ENCODE results near the gene FYB1. TPM values are rescaled to one million over a fixed set of nuclear protein-coding genes. Genes with fewer than 3 reads are reported as not detected.
A peak's percentile ranks its signal among the peaks of the same experiment; 100 is the strongest.

The FYB1 gene
- total RNA-seq, 3 donors from 2014 or later (not counting 1 experiment from before 2014, with no cell fraction given), result 277 to 340 (median 295) TPM

DNA sequence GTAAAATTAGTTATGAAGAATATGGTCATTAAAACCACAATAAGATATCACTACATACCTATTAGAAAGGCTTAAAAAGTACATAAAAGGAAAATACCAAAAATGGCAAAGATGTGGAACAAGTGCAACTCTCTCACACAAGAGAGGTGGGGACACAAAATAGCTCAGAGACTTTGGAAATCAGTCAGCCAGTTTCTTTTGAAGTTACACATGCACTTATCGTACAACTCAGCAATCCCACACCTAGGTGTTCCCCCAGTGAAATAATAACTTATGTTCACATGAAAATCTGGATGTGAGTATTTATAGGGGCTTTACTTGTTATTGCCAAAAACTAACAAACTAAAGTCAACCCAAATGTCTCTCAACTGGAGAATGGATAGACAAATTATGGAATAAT is 135.4 kb downstream of the FYB1 start:
- Histone ChIP-seq H3K27ac (ENCODE audit: low read length) (no peak overlapping the region), H3K4me1 (ENCODE audit: control insufficient read depth, insufficient read depth, low read length) (no peaks in the 10 kb centered on the region), H3K36me3 (ENCODE audit: control insufficient read depth, insufficient read depth, low read length) (no peaks in the 10 kb centered on the region), H3K4me3 (ENCODE audit: low read length) (no peak overlapping the region), H3K9me3 (ENCODE audit: control insufficient read depth, insufficient read depth, low read length) (no peaks in the 10 kb centered on the region), H3K27me3 (ENCODE audit: control insufficient read depth, insufficient read depth, low read length) (peaks cover 6% of the 10 kb centered on the region)
- no peak overlapping the region for H3K27ac Mint-ChIP-seq
- no peaks in the 10 kb centered on the region for H3K9me3 Mint-ChIP-seq
- no peak overlapping the region for H3K4me3 Mint-ChIP-seq
- no peak for DNase-seq
- H3K4me1 Mint-ChIP-seq, result peaks cover 5 to 7% of the 10 kb centered on the region in 2 donors
- whole genome bisulfite sequencing (ENCODE audit: insufficient coverage), result no CpG with 5 or more reads among the region's 1 CpG
- H3K36me3 Mint-ChIP-seq, result no peaks in the 10 kb centered on the region
- H3K27me3 Mint-ChIP-seq (ENCODE audit: low read depth in 2 of 2), result peaks cover 17 to 18% of the 10 kb centered on the region in 2 donors
- TF ChIP-seq, protein P1, sequence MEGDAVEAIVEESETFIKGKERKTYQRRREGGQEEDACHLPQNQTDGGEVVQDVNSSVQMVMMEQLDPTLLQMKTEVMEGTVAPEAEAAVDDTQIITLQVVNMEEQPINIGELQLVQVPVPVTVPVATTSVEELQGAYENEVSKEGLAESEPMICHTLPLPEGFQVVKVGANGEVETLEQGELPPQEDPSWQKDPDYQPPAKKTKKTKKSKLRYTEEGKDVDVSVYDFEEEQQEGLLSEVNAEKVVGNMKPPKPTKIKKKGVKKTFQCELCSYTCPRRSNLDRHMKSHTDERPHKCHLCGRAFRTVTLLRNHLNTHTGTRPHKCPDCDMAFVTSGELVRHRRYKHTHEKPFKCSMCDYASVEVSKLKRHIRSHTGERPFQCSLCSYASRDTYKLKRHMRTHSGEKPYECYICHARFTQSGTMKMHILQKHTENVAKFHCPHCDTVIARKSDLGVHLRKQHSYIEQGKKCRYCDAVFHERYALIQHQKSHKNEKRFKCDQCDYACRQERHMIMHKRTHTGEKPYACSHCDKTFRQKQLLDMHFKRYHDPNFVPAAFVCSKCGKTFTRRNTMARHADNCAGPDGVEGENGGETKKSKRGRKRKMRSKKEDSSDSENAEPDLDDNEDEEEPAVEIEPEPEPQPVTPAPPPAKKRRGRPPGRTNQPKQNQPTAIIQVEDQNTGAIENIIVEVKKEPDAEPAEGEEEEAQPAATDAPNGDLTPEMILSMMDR (IDR thresholded peaks at IDR 0.05), result no peak
- intact Hi-C loops (cut with micrococcal nuclease), result loop anchor here (5.0 kb wide), 1 partner anchor 642 kb away; no protein-coding TSS in a partner anchor
- ATAC-seq, result no peak

DNA sequence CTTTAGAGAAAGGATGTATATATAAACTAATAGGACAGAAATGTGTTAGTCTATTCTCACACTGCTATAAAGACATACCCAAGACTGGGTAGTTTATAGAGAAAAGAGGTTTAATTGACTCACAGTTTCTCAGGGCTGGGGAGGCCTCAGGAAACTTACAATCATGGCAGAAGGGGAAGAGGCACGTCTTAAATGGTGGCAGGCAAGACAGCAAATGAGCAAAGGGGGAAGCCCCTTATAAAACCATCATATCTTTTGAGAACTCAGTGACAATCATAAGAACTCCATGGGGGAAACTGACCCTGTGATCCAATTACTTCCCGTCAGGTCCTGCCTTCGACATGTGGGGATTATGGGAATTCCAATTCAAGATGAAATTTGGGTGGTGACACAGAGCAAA is 136.4 kb downstream of the FYB1 start:
- H3K9me3 ChIP-seq (ENCODE audit: control insufficient read depth, insufficient read depth, low read length), result no peaks in the 10 kb centered on the region
- ATAC-seq (no peak), DNase-seq (no peak)
- no peaks in the 10 kb centered on the region for H3K36me3 ChIP-seq (ENCODE audit: control insufficient read depth, insufficient read depth, low read length)
- no peak overlapping the region for H3K27ac ChIP-seq (ENCODE audit: low read length)
- H3K4me3 Mint-ChIP-seq, result no peak overlapping the region
- 100% methylated on average over 1 of the region's 3 CpGs for WGBS (ENCODE audit: insufficient coverage)
- TF ChIP-seq, protein P1 (IDR thresholded peaks at IDR 0.05), result no peak
- no peaks in the 10 kb centered on the region for H3K9me3 Mint-ChIP-seq
- no peaks in the 10 kb centered on the region for H3K36me3 Mint-ChIP-seq
- H3K4me1 ChIP-seq (ENCODE audit: control insufficient read depth, insufficient read depth, low read length), result no peaks in the 10 kb centered on the region
- H3K4me1 Mint-ChIP-seq, result peaks cover 5 to 7% of the 10 kb centered on the region in 2 donors
- H3K4me3 ChIP-seq (ENCODE audit: low read length), result no peak overlapping the region
- H3K27me3 Mint-ChIP-seq (ENCODE audit: low read depth in 2 of 2), result peaks cover 11 to 18% of the 10 kb centered on the region in 2 donors
- intact Hi-C loops (cut with micrococcal nuclease), result loop anchor here (5.0 kb wide), 1 partner anchor 641 kb away; no protein-coding TSS in a partner anchor
- H3K27ac Mint-ChIP-seq, result no peak overlapping the region
- H3K27me3 ChIP-seq (ENCODE audit: control insufficient read depth, insufficient read depth, low read length), result peaks cover 6% of the 10 kb centered on the region

DNA sequence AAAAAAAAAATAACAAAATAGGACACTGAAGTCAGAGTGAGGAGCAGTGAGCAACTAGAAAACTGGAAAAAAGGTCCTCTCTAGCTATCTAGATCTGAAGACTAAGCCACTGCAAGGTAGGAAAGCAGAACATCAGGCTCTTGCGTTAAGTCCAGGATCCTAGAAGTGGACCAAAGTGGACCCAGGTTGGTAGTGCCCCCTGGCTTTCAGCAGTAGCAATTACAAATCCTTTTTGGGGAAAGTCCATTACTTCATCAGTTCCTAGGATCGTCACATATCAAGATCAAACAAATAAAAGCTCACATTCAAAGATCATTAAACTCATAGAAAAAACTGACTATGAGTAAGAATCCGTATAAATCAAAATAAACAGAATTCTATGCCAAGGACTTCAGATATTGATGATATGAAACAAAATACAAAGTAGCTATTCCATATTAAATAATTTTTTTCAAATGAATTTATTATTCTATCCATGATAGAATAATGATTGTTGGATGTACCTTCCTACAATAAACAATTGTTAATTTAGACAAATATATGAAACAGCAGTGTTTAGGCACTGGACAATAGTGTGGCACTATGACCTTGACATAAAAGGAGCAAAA is 138.7 kb downstream of the FYB1 start:
- Mint-ChIP-seq H3K9me3 (no peaks in the 10 kb centered on the region), H3K36me3 (no peaks in the 10 kb centered on the region)

More for the DNA sequence above, 138.7 kb downstream of the FYB1 start:
- Histone ChIP-seq H3K4me1 (ENCODE audit: control insufficient read depth, insufficient read depth, low read length) (no peaks in the 10 kb centered on the region), H3K27me3 (ENCODE audit: control insufficient read depth, insufficient read depth, low read length) (peaks cover 13% of the 10 kb centered on the region), H3K36me3 (ENCODE audit: control insufficient read depth, insufficient read depth, low read length) (no peaks in the 10 kb centered on the region), H3K4me3 (ENCODE audit: low read length) (no peak overlapping the region), H3K27ac (ENCODE audit: low read length) (no peak overlapping the region), H3K9me3 (ENCODE audit: control insufficient read depth, insufficient read depth, low read length) (no peaks in the 10 kb centered on the region)
- ATAC-seq (peak; percentile 83 to 98 (median 89)), DNase-seq (peak; percentile 31 to 72)
- TF ChIP-seq, protein P1 (IDR thresholded peaks at IDR 0.05), result peak; percentile 84
- intact Hi-C loops (cut with micrococcal nuclease), result loop anchor here (1.0 to 5.0 kb wide), 3 partner anchors 75 to 638 kb away; no protein-coding TSS in a partner anchor
- H3K27me3 Mint-ChIP-seq (ENCODE audit: low read depth in 2 of 2), result peaks cover 9 to 11% of the 10 kb centered on the region in 2 donors
- peaks cover 5 to 13% of the 10 kb centered on the region in 2 donors for H3K4me1 Mint-ChIP-seq
- H3K4me3 Mint-ChIP-seq, result no peak overlapping the region
- WGBS (ENCODE audit: insufficient coverage), result 14% methylated on average over 1 of the region's 3 CpGs
- H3K27ac Mint-ChIP-seq, result peak overlapping the region in 1 of 2 donors; percentile 47

Data from natural killer cell (primary cell).